Measurements from ENCODE around the gene TPTE2.

TPTE2 gene

GRCh38 chr13:19601749-19602725 lies 40.7 kb upstream of the TPTE2 start:
- TF ChIP-seq EGR1 (IDR thresholded peaks at IDR 0.05) (peak; percentile 45; the same call in 1 of the 2 replicates), EP300 (IDR thresholded peaks at IDR 0.05; ENCODE audit: borderline replicate concordance) (no peak), TAF1 (IDR thresholded peaks at IDR 0.05; ENCODE audit: low read depth) (peak; percentile 43), NFIC (IDR thresholded peaks at IDR 0.05) (no peak), FOXM1 (IDR thresholded peaks at IDR 0.05; ENCODE audit: borderline replicate concordance, low read depth) (no peak), YY1 (IDR thresholded peaks at IDR 0.05; ENCODE audit: low read depth) (peak; percentile 73), CEBPB (IDR thresholded peaks at IDR 0.05) (no peak), CREB1 (IDR thresholded peaks at IDR 0.05; ENCODE audit: low read depth) (no peak), RAD21 (IDR thresholded peaks at IDR 0.05; ENCODE audit: low read depth) (no peak), ZBTB7A (IDR thresholded peaks at IDR 0.05; ENCODE audit: low read depth) (peak; percentile 71; the same call in 1 of the 2 replicates)
- TF ChIP-seq, protein P1, sequence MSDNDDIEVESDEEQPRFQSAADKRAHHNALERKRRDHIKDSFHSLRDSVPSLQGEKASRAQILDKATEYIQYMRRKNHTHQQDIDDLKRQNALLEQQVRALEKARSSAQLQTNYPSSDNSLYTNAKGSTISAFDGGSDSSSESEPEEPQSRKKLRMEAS (IDR thresholded peaks at IDR 0.05): no peak

- TF ChIP-seq RAD21 (IDR thresholded peaks at IDR 0.05; ENCODE audit: low read depth): no peak
- no peak for TF ChIP-seq TEAD4 (IDR thresholded peaks at IDR 0.05)
- TF ChIP-seq EP300 (IDR thresholded peaks at IDR 0.05; ENCODE audit: borderline replicate concordance): no peak
- TF ChIP-seq EGR1 (IDR thresholded peaks at IDR 0.05): no peak
- no peak for TF ChIP-seq TCF12 (IDR thresholded peaks at IDR 0.05; ENCODE audit: low read depth)
- no peak for TF ChIP-seq NFIC (IDR thresholded peaks at IDR 0.05)
- no peak for TF ChIP-seq TAF1 (IDR thresholded peaks at IDR 0.05; ENCODE audit: low read depth)
- TF ChIP-seq CREB1 (IDR thresholded peaks at IDR 0.05; ENCODE audit: low read depth): no peak
- no peak for TF ChIP-seq CEBPB (IDR thresholded peaks at IDR 0.05)
- no peak for TF ChIP-seq YY1 (IDR thresholded peaks at IDR 0.05; ENCODE audit: low read depth)
- TF ChIP-seq USF1 (IDR thresholded peaks at IDR 0.05): no peak
- TF ChIP-seq, protein P1 (IDR thresholded peaks at IDR 0.05): no peak
- TF ChIP-seq, protein P2, sequence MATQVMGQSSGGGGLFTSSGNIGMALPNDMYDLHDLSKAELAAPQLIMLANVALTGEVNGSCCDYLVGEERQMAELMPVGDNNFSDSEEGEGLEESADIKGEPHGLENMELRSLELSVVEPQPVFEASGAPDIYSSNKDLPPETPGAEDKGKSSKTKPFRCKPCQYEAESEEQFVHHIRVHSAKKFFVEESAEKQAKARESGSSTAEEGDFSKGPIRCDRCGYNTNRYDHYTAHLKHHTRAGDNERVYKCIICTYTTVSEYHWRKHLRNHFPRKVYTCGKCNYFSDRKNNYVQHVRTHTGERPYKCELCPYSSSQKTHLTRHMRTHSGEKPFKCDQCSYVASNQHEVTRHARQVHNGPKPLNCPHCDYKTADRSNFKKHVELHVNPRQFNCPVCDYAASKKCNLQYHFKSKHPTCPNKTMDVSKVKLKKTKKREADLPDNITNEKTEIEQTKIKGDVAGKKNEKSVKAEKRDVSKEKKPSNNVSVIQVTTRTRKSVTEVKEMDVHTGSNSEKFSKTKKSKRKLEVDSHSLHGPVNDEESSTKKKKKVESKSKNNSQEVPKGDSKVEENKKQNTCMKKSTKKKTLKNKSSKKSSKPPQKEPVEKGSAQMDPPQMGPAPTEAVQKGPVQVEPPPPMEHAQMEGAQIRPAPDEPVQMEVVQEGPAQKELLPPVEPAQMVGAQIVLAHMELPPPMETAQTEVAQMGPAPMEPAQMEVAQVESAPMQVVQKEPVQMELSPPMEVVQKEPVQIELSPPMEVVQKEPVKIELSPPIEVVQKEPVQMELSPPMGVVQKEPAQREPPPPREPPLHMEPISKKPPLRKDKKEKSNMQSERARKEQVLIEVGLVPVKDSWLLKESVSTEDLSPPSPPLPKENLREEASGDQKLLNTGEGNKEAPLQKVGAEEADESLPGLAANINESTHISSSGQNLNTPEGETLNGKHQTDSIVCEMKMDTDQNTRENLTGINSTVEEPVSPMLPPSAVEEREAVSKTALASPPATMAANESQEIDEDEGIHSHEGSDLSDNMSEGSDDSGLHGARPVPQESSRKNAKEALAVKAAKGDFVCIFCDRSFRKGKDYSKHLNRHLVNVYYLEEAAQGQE (IDR thresholded peaks at IDR 0.05; ENCODE audit: low read depth): no peak
- TF ChIP-seq FOXM1 (IDR thresholded peaks at IDR 0.05; ENCODE audit: borderline replicate concordance, low read depth): no peak
- no peak for TF ChIP-seq ZBTB7A (IDR thresholded peaks at IDR 0.05; ENCODE audit: low read depth)
Observed at GRCh38 chr13:19597523-19597922, 36.2 kb upstream of the TPTE2 start.

DNA sequence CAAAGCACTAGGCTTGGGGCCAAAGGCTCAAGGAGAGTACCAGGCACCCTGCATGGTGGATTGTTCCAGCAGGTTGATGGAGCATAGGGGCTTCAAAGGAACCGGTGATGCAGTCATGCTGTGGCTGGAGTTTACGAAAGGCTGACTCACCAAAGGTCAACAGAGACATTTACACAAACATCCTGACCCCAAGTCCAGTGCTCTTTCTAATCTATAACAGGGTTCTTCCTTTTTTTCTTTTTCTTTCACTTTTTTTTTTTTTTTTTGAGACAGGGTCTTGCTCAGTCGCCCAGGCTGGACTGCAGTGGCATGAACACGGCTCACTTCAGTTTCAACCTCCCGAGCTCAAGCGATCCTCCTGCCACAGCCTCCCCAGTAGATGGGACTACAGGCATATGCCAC lies 35.6 kb upstream of the TPTE2 start:
- TF ChIP-seq TAF1 (IDR thresholded peaks at IDR 0.05; ENCODE audit: low read depth): no peak
- TF ChIP-seq RAD21 (IDR thresholded peaks at IDR 0.05; ENCODE audit: low read depth): no peak
- no peak for TF ChIP-seq CREB1 (IDR thresholded peaks at IDR 0.05; ENCODE audit: low read depth)
- TF ChIP-seq FOXM1 (IDR thresholded peaks at IDR 0.05; ENCODE audit: borderline replicate concordance, low read depth): no peak
- TF ChIP-seq, protein P1 (IDR thresholded peaks at IDR 0.05): no peak
- no peak for TF ChIP-seq TCF12 (IDR thresholded peaks at IDR 0.05; ENCODE audit: low read depth)
- TF ChIP-seq NFIC (IDR thresholded peaks at IDR 0.05): no peak
- no peak for TF ChIP-seq USF1 (IDR thresholded peaks at IDR 0.05)
- TF ChIP-seq EP300 (IDR thresholded peaks at IDR 0.05; ENCODE audit: borderline replicate concordance): no peak
- no peak for TF ChIP-seq ZBTB7A (IDR thresholded peaks at IDR 0.05; ENCODE audit: low read depth)
- no peak for TF ChIP-seq CEBPB (IDR thresholded peaks at IDR 0.05)
- no peak for TF ChIP-seq YY1 (IDR thresholded peaks at IDR 0.05; ENCODE audit: low read depth)
- TF ChIP-seq TEAD4 (IDR thresholded peaks at IDR 0.05): no peak
- no peak for TF ChIP-seq EGR1 (IDR thresholded peaks at IDR 0.05)
- TF ChIP-seq, protein P2 (IDR thresholded peaks at IDR 0.05; ENCODE audit: low read depth): no peak

GRCh38 chr13:19596086-19596485 lies 34.8 kb upstream of the TPTE2 start:
- TF ChIP-seq CREB1 (IDR thresholded peaks at IDR 0.05; ENCODE audit: low read depth): no peak
- no peak for TF ChIP-seq FOXM1 (IDR thresholded peaks at IDR 0.05; ENCODE audit: borderline replicate concordance, low read depth)
- no peak for TF ChIP-seq CEBPB (IDR thresholded peaks at IDR 0.05)
- no peak for TF ChIP-seq YY1 (IDR thresholded peaks at IDR 0.05; ENCODE audit: low read depth)
- TF ChIP-seq NFIC (IDR thresholded peaks at IDR 0.05): no peak
- no peak for TF ChIP-seq USF1 (IDR thresholded peaks at IDR 0.05)
- TF ChIP-seq TEAD4 (IDR thresholded peaks at IDR 0.05): no peak
- TF ChIP-seq TAF1 (IDR thresholded peaks at IDR 0.05; ENCODE audit: low read depth): no peak
- no peak for TF ChIP-seq EP300 (IDR thresholded peaks at IDR 0.05; ENCODE audit: borderline replicate concordance)
